ENCODE data around the gene CCN6. TPM values are rescaled to one million over a fixed set of nuclear protein-coding genes. Genes with fewer than 3 reads are reported as not detected.

CCN6 gene
- total and polyA plus RNA-seq, 7 experiments from 2014 or later = 0.13 TPM; not detected in 6

GRCh38 chr6:112010328-112010727 lies 43.6 kb upstream of the CCN6 start:
- peaks cover 0 to 2% (median 0%) of the 10 kb centered on the region in 11 donors for H3K9me3 Mint-ChIP-seq
- peak overlapping the region in 7 of 9 donors; percentile 0 to 41 (median 7) for H3K27ac Mint-ChIP-seq
- no peaks in the 10 kb centered on the region for H3K36me3 ChIP-seq (ENCODE audit: control insufficient read depth in 2 of 3, insufficient read depth in 3 of 3, low read length in 3 of 3)
- DNase-seq = peak in 5 of 9 donors; percentile 37 to 57 (median 45)
- H3K4me3 ChIP-seq (ENCODE audit: low read length) = no peak overlapping the region
- H3K27ac ChIP-seq (ENCODE audit: low read depth, low read length) = no peak overlapping the region
- ChIA-PET CTCF (interaction anchor here (0.6 to 13.0 kb wide), 17 partner anchors 10 to 751 kb away, joined by 3 to 339 read pairs (median 9); a partner anchor contains a TSS), POLR2A (interaction anchor here (0.6 to 12.4 kb wide), 10 partner anchors 10 to 300 kb away, joined by 3 to 175 read pairs (median 8); no protein-coding TSS in a partner anchor)
- H3K4me1 Mint-ChIP-seq = peaks cover 6 to 22% (median 14%) of the 10 kb centered on the region in 7 donors
- no peaks in the 10 kb centered on the region for H3K4me1 ChIP-seq (ENCODE audit: control insufficient read depth in 2 of 2, insufficient read depth in 2 of 2, low read length in 2 of 2)
- no peaks in the 10 kb centered on the region for H3K27me3 ChIP-seq (ENCODE audit: control insufficient read depth in 2 of 2, insufficient read depth in 2 of 2, low read length in 2 of 2)
- intact Hi-C loops (cut with micrococcal nuclease) = loop anchor here (1.0 to 2.0 kb wide), 6 partner anchors 18 to 751 kb away; a partner anchor contains a TSS
- H3K4me3 Mint-ChIP-seq = peak overlapping the region in 1 of 10 donors; percentile 9
- no peaks in the 10 kb centered on the region for H3K36me3 Mint-ChIP-seq
- peak; percentile 56 for ATAC-seq
- no peaks in the 10 kb centered on the region for H3K9me3 ChIP-seq (ENCODE audit: control insufficient read depth in 2 of 3, low read length in 3 of 3)
- H3K27me3 Mint-ChIP-seq = no peaks in the 10 kb centered on the region

- no peak for ATAC-seq
- Mint-ChIP-seq H3K27me3 (no peaks in the 10 kb centered on the region), H3K27ac (no peak overlapping the region), H3K4me1 (peaks cover 14 to 45% (median 34%) of the 10 kb centered on the region in 7 donors), H3K9me3 (no peaks in the 10 kb centered on the region), H3K4me3 (no peak overlapping the region), H3K36me3 (no peaks in the 10 kb centered on the region)
- H3K9me3 ChIP-seq (ENCODE audit: control insufficient read depth in 2 of 3, low read length in 3 of 3) = no peaks in the 10 kb centered on the region
- POLR2A ChIA-PET = interaction anchor here (2.6 to 12.4 kb wide), 3 partner anchors 10 to 28 kb away, joined by 8 to 175 read pairs (median 44); no protein-coding TSS in a partner anchor
- H3K4me1 ChIP-seq (ENCODE audit: control insufficient read depth in 2 of 2, insufficient read depth in 2 of 2, low read length in 2 of 2) = no peaks in the 10 kb centered on the region
- no peak for DNase-seq
- no peak overlapping the region for H3K27ac ChIP-seq (ENCODE audit: low read depth, low read length)
- H3K36me3 ChIP-seq (ENCODE audit: control insufficient read depth in 2 of 3, insufficient read depth in 3 of 3, low read length in 3 of 3) = no peaks in the 10 kb centered on the region
- no peak overlapping the region for H3K4me3 ChIP-seq (ENCODE audit: low read length)
- no peaks in the 10 kb centered on the region for H3K27me3 ChIP-seq (ENCODE audit: control insufficient read depth in 2 of 2, insufficient read depth in 2 of 2, low read length in 2 of 2)
- CTCF ChIA-PET = interaction anchor here (1.2 to 13.0 kb wide), 4 partner anchors 8 to 29 kb away, joined by 3 to 339 read pairs (median 38); no protein-coding TSS in a partner anchor
- intact Hi-C loops (cut with micrococcal nuclease) = no loop called here
These were observed 40.9 kb upstream of the CCN6 start for GRCh38 chr6:112013051-112013450.

- no peaks in the 10 kb centered on the region for H3K27me3 Mint-ChIP-seq
- ChIA-PET CTCF (interaction anchor here (2.1 to 13.0 kb wide), 3 partner anchors 10 to 28 kb away, joined by 6 to 339 read pairs (median 27); no protein-coding TSS in a partner anchor), POLR2A (interaction anchor here (0.6 to 12.4 kb wide), 5 partner anchors 9 to 322 kb away, joined by 3 to 175 read pairs (median 8); no protein-coding TSS in a partner anchor)
- intact Hi-C loops (cut with micrococcal nuclease) = no loop called here
- Histone ChIP-seq H3K4me1 (ENCODE audit: control insufficient read depth in 2 of 2, insufficient read depth in 2 of 2, low read length in 2 of 2) (no peaks in the 10 kb centered on the region), H3K4me3 (ENCODE audit: low read length) (no peak overlapping the region), H3K27me3 (ENCODE audit: control insufficient read depth in 2 of 2, insufficient read depth in 2 of 2, low read length in 2 of 2) (no peaks in the 10 kb centered on the region), H3K36me3 (ENCODE audit: control insufficient read depth in 2 of 3, insufficient read depth in 3 of 3, low read length in 3 of 3) (no peaks in the 10 kb centered on the region), H3K27ac (ENCODE audit: low read depth, low read length) (no peak overlapping the region), H3K9me3 (ENCODE audit: control insufficient read depth in 2 of 3, low read length in 3 of 3) (no peaks in the 10 kb centered on the region)
- H3K9me3 Mint-ChIP-seq = no peaks in the 10 kb centered on the region
- DNase-seq (no peak), ATAC-seq (no peak)
- no peak overlapping the region for H3K4me3 Mint-ChIP-seq
- H3K36me3 Mint-ChIP-seq = no peaks in the 10 kb centered on the region
- H3K4me1 Mint-ChIP-seq = peaks cover 16 to 55% (median 36%) of the 10 kb centered on the region in 7 donors
- peak overlapping the region in 2 of 9 donors; percentile 2 to 26 for H3K27ac Mint-ChIP-seq
These were observed 39.4 kb upstream of the CCN6 start for GRCh38 chr6:112014483-112014882.

- Mint-ChIP-seq H3K4me3 (no peak overlapping the region), H3K36me3 (no peaks in the 10 kb centered on the region), H3K27ac (peak overlapping the region in 3 of 9 donors; percentile 21 to 50 (median 35)), H3K4me1 (peaks cover 12 to 58% (median 30%) of the 10 kb centered on the region in 7 donors), H3K9me3 (no peaks in the 10 kb centered on the region), H3K27me3 (no peaks in the 10 kb centered on the region)
- ChIA-PET CTCF (interaction anchor here (1.2 to 13.0 kb wide), 5 partner anchors 8 to 26 kb away, joined by 3 to 339 read pairs (median 6); no protein-coding TSS in a partner anchor), POLR2A (interaction anchor here (2.6 to 12.4 kb wide), 3 partner anchors 8 to 25 kb away, joined by 8 to 175 read pairs (median 44); no protein-coding TSS in a partner anchor)
- no peaks in the 10 kb centered on the region for H3K4me1 ChIP-seq (ENCODE audit: control insufficient read depth in 2 of 2, insufficient read depth in 2 of 2, low read length in 2 of 2)
- no peak overlapping the region for H3K27ac ChIP-seq (ENCODE audit: low read depth, low read length)
- ATAC-seq (no peak), DNase-seq (no peak)
- no peaks in the 10 kb centered on the region for H3K27me3 ChIP-seq (ENCODE audit: control insufficient read depth in 2 of 2, insufficient read depth in 2 of 2, low read length in 2 of 2)
- H3K4me3 ChIP-seq (ENCODE audit: low read length) = no peak overlapping the region
- H3K9me3 ChIP-seq (ENCODE audit: control insufficient read depth in 2 of 3, low read length in 3 of 3) = no peaks in the 10 kb centered on the region
- no peaks in the 10 kb centered on the region for H3K36me3 ChIP-seq (ENCODE audit: control insufficient read depth in 2 of 3, insufficient read depth in 3 of 3, low read length in 3 of 3)
- intact Hi-C loops (cut with micrococcal nuclease) = no loop called here
These were observed 38.2 kb upstream of the CCN6 start for GRCh38 chr6:112015725-112016124.

- Histone ChIP-seq H3K4me1 (ENCODE audit: control insufficient read depth in 2 of 2, insufficient read depth in 2 of 2, low read length in 2 of 2) (no peaks in the 10 kb centered on the region), H3K27ac (ENCODE audit: low read depth, low read length) (no peak overlapping the region), H3K36me3 (ENCODE audit: control insufficient read depth in 2 of 3, insufficient read depth in 3 of 3, low read length in 3 of 3) (no peaks in the 10 kb centered on the region), H3K27me3 (ENCODE audit: control insufficient read depth in 2 of 2, insufficient read depth in 2 of 2, low read length in 2 of 2) (no peaks in the 10 kb centered on the region), H3K9me3 (ENCODE audit: control insufficient read depth in 2 of 3, low read length in 3 of 3) (no peaks in the 10 kb centered on the region), H3K4me3 (ENCODE audit: low read length) (no peak overlapping the region)
- Mint-ChIP-seq H3K9me3 (no peaks in the 10 kb centered on the region), H3K27me3 (no peaks in the 10 kb centered on the region), H3K27ac (peak overlapping the region in 3 of 9 donors; percentile 9 to 35 (median 21)), H3K4me3 (peak overlapping the region in 2 of 10 donors; percentile 14 to 20), H3K4me1 (peaks cover 12 to 58% (median 30%) of the 10 kb centered on the region in 7 donors), H3K36me3 (no peaks in the 10 kb centered on the region)
- intact Hi-C loops (cut with micrococcal nuclease) = no loop called here
- ATAC-seq = no peak
- ChIA-PET CTCF (interaction anchor here (0.7 to 13.0 kb wide), 6 partner anchors 8 to 26 kb away, joined by 3 to 339 read pairs (median 5); no protein-coding TSS in a partner anchor), POLR2A (interaction anchor here (6.3 to 12.4 kb wide), 2 partner anchors 11 to 24 kb away, joined by 44 to 175 read pairs; no protein-coding TSS in a partner anchor)
- DNase-seq = peak in 1 of 9 donors; percentile 69
These were observed 37.6 kb upstream of the CCN6 start for GRCh38 chr6:112016320-112016719.

- Histone ChIP-seq H3K4me3 (ENCODE audit: low read length) (no peak overlapping the region), H3K27me3 (ENCODE audit: control insufficient read depth in 2 of 2, insufficient read depth in 2 of 2, low read length in 2 of 2) (no peaks in the 10 kb centered on the region), H3K27ac (ENCODE audit: low read depth, low read length) (no peak overlapping the region), H3K36me3 (ENCODE audit: control insufficient read depth in 2 of 3, insufficient read depth in 3 of 3, low read length in 3 of 3) (no peaks in the 10 kb centered on the region), H3K9me3 (ENCODE audit: control insufficient read depth in 2 of 3, low read length in 3 of 3) (no peaks in the 10 kb centered on the region), H3K4me1 (ENCODE audit: control insufficient read depth in 2 of 2, insufficient read depth in 2 of 2, low read length in 2 of 2) (peaks cover 0 to 5% of the 10 kb centered on the region in 2 donors)
- peaks cover 16 to 66% (median 35%) of the 10 kb centered on the region in 7 donors for H3K4me1 Mint-ChIP-seq
- no peaks in the 10 kb centered on the region for H3K27me3 Mint-ChIP-seq
- no peak for ATAC-seq
- H3K4me3 Mint-ChIP-seq = no peak overlapping the region
- no peaks in the 10 kb centered on the region for H3K36me3 Mint-ChIP-seq
- CTCF ChIA-PET = interaction anchor here (0.6 to 13.0 kb wide), 6 partner anchors 8 to 25 kb away, joined by 3 to 339 read pairs (median 5); no protein-coding TSS in a partner anchor
- H3K27ac Mint-ChIP-seq = peak overlapping the region in 1 of 9 donors; percentile 35
- POLR2A ChIA-PET = interaction anchor here (1.4 to 12.4 kb wide), 3 partner anchors 10 to 27 kb away, joined by 3 to 175 read pairs (median 44); no protein-coding TSS in a partner anchor
- H3K9me3 Mint-ChIP-seq = no peaks in the 10 kb centered on the region
- intact Hi-C loops (cut with micrococcal nuclease) = loop anchor here in 1 of 2 donors (1.0 kb wide), 1 partner anchor 11 kb away; no protein-coding TSS in a partner anchor
- DNase-seq = peak in 1 of 9 donors; percentile 41
These were observed 36.7 kb upstream of the CCN6 start for GRCh38 chr6:112017169-112017568.
